Kidney epithelial cell (primary cell): Measurements from ENCODE around the gene AMIGO3. TPM values are rescaled to one million over a fixed set of nuclear protein-coding genes. Genes with fewer than 3 reads are reported as not detected.
A peak's percentile ranks its signal among the peaks of the same experiment; 100 is the strongest.
"Not testable (repeated sequence)": the region's sequence is repeated elsewhere in the genome, so short reads cannot be mapped to it uniquely, and the experiment has no call there.

ENCODE experiments used
- DNase-seq: peaks from one replicate; pipeline ENCODE4 v3.0.0-alpha.2; 2010; ENCODE audit warnings: low read depth
- H3K27me3 ChIP-seq: 2 replicates; pipeline ENCODE4 v1.6.0; 2011; ENCODE audit warnings: low read length; ENCODE audit not compliant: control insufficient read depth, insufficient read depth
- H3K36me3 ChIP-seq: 2 replicates; pipeline ENCODE4 v1.5.1; 2011; ENCODE audit warnings: low read length; ENCODE audit not compliant: control insufficient read depth, insufficient read depth
- H3K4me3 ChIP-seq: 2 replicates; pipeline ENCODE4 v1.5.1; 2011; ENCODE audit warnings: low read depth, mild to moderate bottlenecking, control low read depth, low read length
- CTCF ChIP-seq: IDR thresholded peaks from 2 replicates; pipeline ENCODE4 v1.5.1; 2011; ENCODE audit warnings: mild to moderate bottlenecking, moderate library complexity, low read length, control low read depth, inconsistent platforms; ENCODE audit not compliant: insufficient read depth, poor library complexity, severe bottlenecking
- total RNA-seq: library from RNA; depleted of rRNA; stranded (reverse); fragments of >200 nt; gene quantifications from 2 replicates; pipeline ENCODE4 v1.2.3, GENCODE V29; 2015

AMIGO3 gene
- total RNA-seq, 1 donor from 2014 or later = not detected

GRCh38 chr3:49700453-49701128 is 18.9 kb downstream of the AMIGO3 start:
- no peak overlapping the region for H3K4me3 ChIP-seq
- peaks cover 3% of the 10 kb centered on the region for H3K36me3 ChIP-seq
- no peak for DNase-seq
- peak; percentile 18 for TF ChIP-seq CTCF
- no peaks in the 10 kb centered on the region for H3K27me3 ChIP-seq

- H3K27me3 ChIP-seq = no peaks in the 10 kb centered on the region
- H3K4me3 ChIP-seq = no peak overlapping the region
- H3K36me3 ChIP-seq = peaks cover 3% of the 10 kb centered on the region
- no peak for DNase-seq
- no peak for TF ChIP-seq CTCF
These were observed 19.5 kb downstream of the AMIGO3 start for GRCh38 chr3:49700014-49700413.

- DNase-seq = no peak
- no peak for TF ChIP-seq CTCF
- Histone ChIP-seq H3K4me3 (no peak overlapping the region), H3K27me3 (no peaks in the 10 kb centered on the region), H3K36me3 (peaks cover 3% of the 10 kb centered on the region)
These were observed 20.1 kb downstream of the AMIGO3 start for GRCh38 chr3:49699281-49699979.

- not testable (repeated sequence) for H3K4me3 ChIP-seq, H3K27me3 ChIP-seq, H3K36me3 ChIP-seq, DNase-seq
These were observed 24.0 kb downstream of the AMIGO3 start for GRCh38 chr3:49695350-49696015.

GRCh38 chr3:49694409-49695070 is 24.9 kb downstream of the AMIGO3 start:
- not testable (repeated sequence) for H3K36me3 ChIP-seq, H3K4me3 ChIP-seq, DNase-seq, H3K27me3 ChIP-seq

GRCh38 chr3:49691481-49691880 is 28.0 kb downstream of the AMIGO3 start:
- not testable (repeated sequence) for H3K4me3 ChIP-seq, H3K36me3 ChIP-seq, H3K27me3 ChIP-seq, DNase-seq

GRCh38 chr3:49690856-49691255 is 28.6 kb downstream of the AMIGO3 start:
- H3K36me3 ChIP-seq, DNase-seq, H3K4me3 ChIP-seq, H3K27me3 ChIP-seq: not testable (repeated sequence)

- H3K4me3 ChIP-seq = peak overlapping the region; percentile 88
- H3K36me3 ChIP-seq = not testable (repeated sequence)
These were observed 29.4 kb downstream of the AMIGO3 start for GRCh38 chr3:49689908-49690624.

More at GRCh38 chr3:49689908-49690624, 29.4 kb downstream of the AMIGO3 start:
- not testable (repeated sequence) for H3K27me3 ChIP-seq, DNase-seq
